ENCODE measurements around the gene FKBP1B.

The FKBP1B gene

GRCh38 chr2:24075915-24076848, 26.6 kb downstream of the FKBP1B start, which contains the start of gene SF3B6 (continued):
- TF ChIP-seq ZNF280D (tag by site-specific recombination; IDR thresholded peaks at IDR 0.05) = no peak
- TF ChIP-seq YY1 (tag by site-specific recombination; IDR thresholded peaks at IDR 0.05) = 0 out of 2 replicates have a peak, but pooled peaks have one; percentile 42
- no peak for TF ChIP-seq ZNF302 (tag by site-specific recombination; IDR thresholded peaks at IDR 0.05; ENCODE audit: low read depth)
- no peak for TF ChIP-seq GFI1B (tag by site-specific recombination; IDR thresholded peaks at IDR 0.05)
- no peak for TF ChIP-seq ZNF169 (tag by site-specific recombination; IDR thresholded peaks at IDR 0.05)
- TF ChIP-seq ZSCAN5A (tag by site-specific recombination; IDR thresholded peaks at IDR 0.05) = no peak
- no peak for TF ChIP-seq ZNF155 (tag by site-specific recombination; IDR thresholded peaks at IDR 0.05)
- TF ChIP-seq SP2 (tag by site-specific recombination; IDR thresholded peaks at IDR 0.05) = peak; percentile 90
- peak; percentile 70 for TF ChIP-seq ATF2 (tag by site-specific recombination; IDR thresholded peaks at IDR 0.05; ENCODE audit: low read depth)
- no peak for TF ChIP-seq ZNF701 (tag by site-specific recombination; IDR thresholded peaks at IDR 0.05)
- TF ChIP-seq ZNF23 (tag by site-specific recombination; IDR thresholded peaks at IDR 0.05; ENCODE audit: borderline replicate concordance) = no peak
- peak; percentile 56; the same call in 1 of the 2 replicates for TF ChIP-seq KLF10 (tag by site-specific recombination; IDR thresholded peaks at IDR 0.05)
- no peak; the same call in 1 of the 2 replicates for TF ChIP-seq ZNF785 (tag by site-specific recombination; IDR thresholded peaks at IDR 0.05)
- TF ChIP-seq ZNF394 (tag by site-specific recombination; IDR thresholded peaks at IDR 0.05; ENCODE audit: borderline replicate concordance) = peak; percentile 61
- no peak for TF ChIP-seq ZNF677 (tag by site-specific recombination; IDR thresholded peaks at IDR 0.05)
- no peak for TF ChIP-seq ZNF792 (tag by site-specific recombination; IDR thresholded peaks at IDR 0.05)
- no peak for TF ChIP-seq ZNF704 (tag by site-specific recombination; IDR thresholded peaks at IDR 0.05)
- peak; percentile 47; the same call in 1 of the 2 replicates for TF ChIP-seq ZSCAN4 (tag by site-specific recombination; IDR thresholded peaks at IDR 0.05)
- no peak for TF ChIP-seq ZNF10 (tag by site-specific recombination; IDR thresholded peaks at IDR 0.05)
- 0 out of 2 replicates have a peak, but pooled peaks have one; percentile 64 for TF ChIP-seq GLI4 (tag by site-specific recombination; IDR thresholded peaks at IDR 0.05)
- peak; percentile 76; the same call in 1 of the 2 replicates for TF ChIP-seq ZNF2 (tag by site-specific recombination; IDR thresholded peaks at IDR 0.05)
- no peak for TF ChIP-seq ZNF654 (tag by site-specific recombination; IDR thresholded peaks at IDR 0.05; ENCODE audit: low read depth)
- peak; percentile 89 for TF ChIP-seq ZEB2 (tag by site-specific recombination; IDR thresholded peaks at IDR 0.05)
- TF ChIP-seq ZNF521 (tag by site-specific recombination; IDR thresholded peaks at IDR 0.05) = no peak
- TF ChIP-seq ZNF26 (tag by site-specific recombination; IDR thresholded peaks at IDR 0.05) = no peak
- TF ChIP-seq ZNF555 (tag by site-specific recombination; conservative IDR thresholded peaks at IDR 0.05) = no peak
- TF ChIP-seq ZFP37 (tag by site-specific recombination; IDR thresholded peaks at IDR 0.05) = peak; percentile 80; the same call in 1 of the 2 replicates
- TF ChIP-seq MYNN (tag by site-specific recombination; IDR thresholded peaks at IDR 0.05; ENCODE audit: borderline replicate concordance) = no peak

All from HEK293 (cell line).